HTR-8/SVneo (cell line): Measurements from ENCODE around the gene RNF208.

ENCODE experiments used
- DNase-seq: peaks from one replicate; pipeline ENCODE4 v3.0.0; 2011; ENCODE audit warnings: low spot score, mixed read lengths; ENCODE audit not compliant: insufficient read length
- FAIRE-seq: peaks from 2 replicates; lab custom pipeline; 2011; peaks lifted over from hg19 to GRCh38; lab: Jason Lieb, UNC

The RNF208 gene

DNA sequence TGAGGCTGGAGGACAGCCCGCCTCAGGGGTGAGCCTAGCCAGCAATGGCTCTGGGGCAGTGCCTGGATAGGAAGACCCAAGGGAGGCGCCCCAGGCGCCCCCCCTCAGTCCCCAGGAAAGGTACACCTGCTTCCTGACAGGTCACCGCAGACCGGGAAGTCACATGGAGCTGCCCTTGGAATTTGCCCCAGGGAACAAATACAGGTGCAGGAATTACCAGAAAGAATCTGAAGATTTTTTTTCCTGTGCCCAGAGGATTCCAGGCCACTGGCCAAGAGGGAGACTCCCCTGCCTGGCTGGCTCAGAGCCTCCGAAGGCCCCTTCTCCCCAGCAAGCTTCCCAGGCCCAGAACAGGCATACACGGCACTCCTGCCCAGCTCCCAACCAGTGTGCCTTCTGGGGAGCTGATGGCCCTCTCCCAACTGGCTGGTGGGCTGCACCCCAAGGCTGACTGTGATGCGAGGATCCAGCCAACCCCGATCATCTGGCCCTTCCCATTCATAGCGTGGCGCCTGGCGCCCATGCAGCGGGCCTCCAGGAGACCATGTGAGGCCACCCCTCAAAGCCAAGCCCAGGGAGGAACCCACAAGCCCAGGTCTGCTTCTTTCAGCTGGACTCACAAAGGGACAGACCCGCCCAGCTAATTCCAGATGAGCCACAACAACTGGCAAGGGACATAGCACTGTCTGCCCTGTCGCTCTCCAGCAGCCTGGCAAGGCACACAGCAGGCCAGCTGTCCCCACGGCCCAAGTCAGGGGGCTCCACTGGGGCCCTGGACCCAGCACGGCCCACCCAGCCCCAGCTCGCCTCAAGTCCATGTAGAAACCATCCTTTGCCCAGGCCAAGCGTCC is 23.8 kb downstream of the RNF208 start:
- FAIRE-seq (no peak), DNase-seq (no peak)

DNA sequence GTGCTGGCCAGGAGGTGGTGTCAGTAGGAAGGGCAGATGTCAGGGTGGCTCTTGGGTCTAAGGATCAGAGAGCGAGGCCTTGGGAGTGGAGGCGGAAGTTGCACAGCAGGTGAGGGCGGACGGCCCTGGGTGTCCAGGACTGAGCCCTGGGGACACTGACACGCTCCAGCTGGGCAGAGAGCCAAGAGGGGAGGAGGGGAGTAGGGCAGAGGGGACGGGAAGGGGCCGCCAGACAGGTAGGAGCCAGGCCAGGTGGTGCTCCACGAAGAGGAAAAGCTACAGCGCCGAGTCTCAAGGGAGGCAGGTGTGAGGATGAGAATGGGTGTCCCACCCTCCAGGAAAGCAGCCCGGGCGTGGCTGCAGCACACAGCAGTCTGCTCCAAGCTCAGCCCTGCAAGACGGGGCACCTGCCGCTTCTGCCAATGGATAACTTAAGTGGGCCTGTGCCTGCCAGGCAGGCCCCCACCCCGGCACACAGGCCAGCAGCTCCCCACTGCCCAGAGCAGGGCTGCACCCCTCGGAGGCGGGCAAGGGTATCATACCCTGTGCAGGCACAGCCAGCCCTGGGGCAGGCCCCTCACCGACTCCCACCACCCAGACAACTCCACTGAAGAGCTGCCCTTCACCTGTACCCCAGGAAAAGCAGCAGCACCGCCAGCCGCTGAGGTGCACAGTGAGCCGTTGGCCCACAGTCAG is 26.4 kb downstream of the RNF208 start:
- DNase-seq (no peak), FAIRE-seq (no peak)

GRCh38 chr9:137194909-137195308 is 27.1 kb downstream of the RNF208 start:
- no peak for FAIRE-seq

DNA sequence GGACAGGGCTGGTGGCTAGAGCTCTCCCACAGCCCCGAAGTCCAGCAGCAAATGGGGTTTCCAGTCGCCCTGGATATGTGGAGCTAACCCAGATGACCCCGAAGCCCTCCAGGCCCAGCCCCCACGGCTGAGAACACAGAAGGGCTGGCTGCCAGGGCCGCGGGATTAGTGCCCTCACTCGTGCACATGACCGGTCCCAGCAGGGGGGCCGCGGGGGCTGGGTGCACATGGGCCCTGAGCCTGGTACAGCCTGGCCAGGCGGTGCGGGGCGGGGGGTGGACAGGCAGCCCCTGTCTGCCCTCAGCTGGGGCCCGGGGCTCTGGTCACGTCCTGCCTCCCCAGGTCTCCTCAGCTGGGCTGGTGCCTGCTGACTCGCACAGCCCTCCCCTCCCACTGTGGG is 27.7 kb downstream of the RNF208 start:
- FAIRE-seq, result no peak
- no peak for DNase-seq

More at GRCh38 chr9:137194909-137195308, 27.1 kb downstream of the RNF208 start:
- no peak for DNase-seq

DNA sequence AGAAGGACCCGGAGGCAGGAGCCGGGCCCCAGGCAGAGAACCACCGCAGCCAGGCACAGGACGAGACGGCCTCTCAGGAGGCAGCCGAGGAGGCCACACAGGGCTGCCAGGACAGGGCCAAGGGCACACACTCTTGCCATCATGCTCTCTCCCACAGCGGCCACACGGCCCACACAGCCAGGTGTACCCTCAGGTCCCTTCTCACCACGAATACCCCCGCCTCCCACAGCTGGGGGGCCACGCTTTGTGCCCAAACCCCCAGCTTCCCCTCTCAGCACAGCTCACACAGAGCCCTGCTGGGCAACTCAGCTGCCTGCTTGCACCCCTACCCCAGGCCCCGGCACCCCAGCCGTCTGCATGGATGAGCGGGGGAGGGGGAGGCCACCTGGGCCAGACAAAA is 28.3 kb downstream of the RNF208 start:
- DNase-seq, result no peak
- FAIRE-seq, result no peak

DNA sequence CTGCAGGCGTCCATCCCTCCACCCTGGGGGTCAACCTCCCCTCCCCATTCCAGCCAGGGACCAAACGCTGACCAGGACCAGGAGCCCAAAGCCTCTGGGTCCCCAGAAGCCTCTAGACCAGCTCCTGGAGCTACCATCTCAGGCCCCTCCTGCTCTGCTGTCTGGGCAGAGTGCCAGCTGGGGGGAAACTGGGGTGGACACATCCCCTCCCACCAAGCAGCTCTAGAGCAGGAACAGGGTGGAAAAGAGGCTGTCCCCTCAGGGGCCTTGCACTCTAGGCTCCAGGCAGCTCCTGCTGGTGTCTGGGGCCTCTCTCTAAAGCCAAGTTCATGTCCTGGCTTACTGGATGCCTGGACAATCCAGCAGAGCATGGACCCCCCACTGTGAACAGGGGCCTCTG is 29.2 kb downstream of the RNF208 start:
- DNase-seq, result no peak
- FAIRE-seq, result no peak

DNA sequence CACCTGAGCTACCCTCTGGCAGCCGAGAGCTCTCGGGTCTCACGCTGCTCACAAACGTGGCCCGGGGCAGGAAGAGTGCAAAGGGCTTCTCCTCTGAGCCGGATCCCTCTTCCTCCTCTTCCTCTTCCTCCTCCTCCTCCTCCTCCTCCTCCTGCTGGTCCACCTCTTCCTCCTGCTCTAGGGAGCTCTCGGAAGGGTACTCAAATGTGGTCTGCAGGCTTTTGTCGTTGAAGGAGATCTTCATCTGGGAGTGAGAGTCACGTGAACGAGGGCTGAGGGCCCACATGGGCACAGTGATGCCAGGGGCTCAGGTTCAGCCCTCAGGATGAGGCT is 29.6 kb downstream of the RNF208 start:
- no peak for DNase-seq
- no peak for FAIRE-seq

- no peak for FAIRE-seq
- DNase-seq, result no peak
These were observed 30.2 kb downstream of the RNF208 start for GRCh38 chr9:137191691-137192447.

DNA sequence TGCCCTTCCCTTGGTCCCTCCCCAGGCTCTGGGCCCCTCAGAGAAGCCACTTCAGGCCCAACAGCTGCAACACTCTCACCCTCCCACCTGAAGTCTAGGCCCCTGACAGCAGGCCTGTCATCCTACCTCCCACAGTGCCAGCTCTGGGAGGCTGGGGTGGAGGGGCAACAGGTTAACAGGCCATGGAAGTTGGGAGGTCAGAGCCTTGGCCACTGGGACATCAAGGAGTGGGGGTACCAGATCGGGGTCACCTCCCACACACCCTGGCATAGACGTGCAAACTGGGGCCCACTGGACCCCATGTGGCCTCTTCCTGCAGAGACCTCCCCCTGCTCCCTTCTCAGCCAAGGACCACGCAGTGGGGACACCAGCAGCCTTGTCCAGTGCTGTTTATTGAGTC is 30.8 kb downstream of the RNF208 start:
- FAIRE-seq, result no peak
- DNase-seq, result no peak

DNA sequence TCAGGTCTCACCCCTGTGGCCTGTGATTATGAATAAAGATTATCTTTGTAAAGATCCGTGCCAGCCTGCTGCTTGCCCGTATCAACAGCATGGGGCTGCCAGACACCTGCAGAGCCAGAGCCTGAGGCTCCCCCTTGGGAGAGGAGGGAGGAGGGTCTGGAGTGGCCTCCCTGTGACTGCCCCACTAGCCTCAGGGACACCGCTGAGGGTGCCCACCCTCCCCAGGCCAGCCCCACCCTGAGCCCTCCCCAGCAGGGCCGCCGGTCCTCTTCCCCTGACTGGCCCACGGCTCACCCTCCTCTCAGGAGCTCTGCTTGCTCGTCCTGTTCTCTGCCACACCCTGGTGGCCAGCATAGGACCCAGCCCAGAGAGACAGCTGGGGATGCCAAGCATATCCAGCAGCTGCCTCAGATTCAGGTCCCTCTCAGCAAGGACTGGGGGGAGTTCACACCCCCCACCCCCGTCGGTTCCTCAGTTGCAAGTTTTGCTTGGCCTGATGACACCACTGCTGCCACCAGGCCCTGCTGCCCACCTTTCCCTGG is 31.7 kb downstream of the RNF208 start:
- no peak for DNase-seq
- FAIRE-seq, result no peak

DNA sequence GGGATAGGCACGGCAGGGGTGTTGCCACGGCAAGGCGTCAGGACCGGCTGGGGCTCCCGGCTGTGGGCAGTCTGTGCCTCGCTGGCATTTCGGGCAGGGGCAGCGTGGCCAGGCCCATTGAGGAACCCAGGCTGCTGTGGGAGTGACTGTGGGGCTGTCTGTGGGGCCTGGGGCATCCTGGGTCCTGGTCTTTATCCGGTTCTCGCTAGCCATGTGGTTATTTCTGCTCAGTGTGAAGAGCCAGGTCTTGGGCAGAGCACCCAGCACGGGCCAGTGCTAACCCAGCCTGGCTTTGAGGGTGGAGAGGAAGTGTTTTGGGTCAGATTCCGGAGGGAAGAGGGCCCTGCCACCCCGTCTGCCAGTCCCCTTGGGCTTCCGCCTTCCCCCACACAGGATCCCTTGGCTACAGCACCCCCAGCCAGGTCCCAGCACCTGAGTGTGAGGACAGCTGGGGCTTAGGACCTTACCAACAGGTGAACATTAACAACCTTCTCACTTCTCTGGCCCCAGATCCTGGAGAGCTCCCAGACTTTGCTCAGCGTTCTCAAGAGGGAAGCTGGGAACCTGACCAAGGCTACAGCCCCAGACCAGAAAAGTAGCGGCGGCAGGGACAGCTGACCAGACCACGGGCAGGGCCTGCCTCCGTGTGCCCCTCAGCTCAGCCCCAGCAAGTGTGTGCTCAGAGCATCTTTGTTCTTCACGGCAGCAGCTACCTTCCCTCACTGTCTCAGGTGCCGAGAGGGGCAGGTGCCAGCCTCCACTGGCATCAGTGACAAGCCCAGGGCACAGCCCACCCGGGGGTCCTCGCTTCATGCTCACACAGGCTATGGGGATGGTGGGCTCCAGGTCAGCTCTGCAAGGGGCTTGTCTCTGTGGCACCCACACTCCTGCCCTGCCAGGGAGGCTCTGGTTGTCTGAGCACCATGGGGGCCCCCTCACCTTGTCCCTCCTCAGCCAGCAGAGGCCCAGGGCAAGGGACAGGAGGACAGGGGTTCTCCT is 32.4 kb downstream of the RNF208 start:
- FAIRE-seq, result no peak
- DNase-seq, result no peak

- DNase-seq, result peak; percentile 86
- FAIRE-seq, result peak; percentile 97
These were observed 33.3 kb downstream of the RNF208 start, which contains the start of the genes ANAPC2 and SSNA1 for GRCh38 chr9:137188490-137189296. TSS of gene ANAPC2 (minus strand) at chr9:137188560. CDS start at chr9:137188532, 28 bp downstream. TSS of gene SSNA1 (plus strand) at chr9:137188676. CDS start at chr9:137188727, 51 bp downstream.

DNA sequence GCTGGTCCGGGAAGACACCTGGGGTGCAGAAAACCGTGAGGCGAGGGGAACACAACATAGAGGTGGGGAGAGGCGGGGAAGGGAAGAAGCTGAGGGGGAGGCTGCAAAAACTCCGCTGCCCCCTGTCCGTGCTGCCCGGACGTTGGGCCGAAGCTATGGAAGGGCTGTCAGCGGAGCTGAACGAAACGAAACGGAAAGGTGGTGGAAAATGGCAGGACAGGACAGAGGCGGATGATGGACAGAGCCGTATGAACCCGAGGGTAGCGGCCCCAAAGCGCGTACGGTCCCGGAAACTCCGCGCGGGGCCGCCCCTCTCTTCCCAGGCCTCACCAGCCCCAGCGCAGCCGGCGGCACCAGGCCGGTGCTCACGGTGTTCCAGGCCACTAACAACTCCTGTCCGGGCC is 34.0 kb downstream of the RNF208 start:
- FAIRE-seq (no peak), DNase-seq (no peak)

GRCh38 chr9:137187386-137187785 is 34.7 kb downstream of the RNF208 start:
- DNase-seq, result no peak
- no peak for FAIRE-seq

GRCh38 chr9:137186385-137186784 is 35.7 kb downstream of the RNF208 start:
- FAIRE-seq, result no peak
- no peak for DNase-seq

GRCh38 chr9:137185921-137186320 is 36.1 kb downstream of the RNF208 start:
- DNase-seq (no peak), FAIRE-seq (no peak)

DNA sequence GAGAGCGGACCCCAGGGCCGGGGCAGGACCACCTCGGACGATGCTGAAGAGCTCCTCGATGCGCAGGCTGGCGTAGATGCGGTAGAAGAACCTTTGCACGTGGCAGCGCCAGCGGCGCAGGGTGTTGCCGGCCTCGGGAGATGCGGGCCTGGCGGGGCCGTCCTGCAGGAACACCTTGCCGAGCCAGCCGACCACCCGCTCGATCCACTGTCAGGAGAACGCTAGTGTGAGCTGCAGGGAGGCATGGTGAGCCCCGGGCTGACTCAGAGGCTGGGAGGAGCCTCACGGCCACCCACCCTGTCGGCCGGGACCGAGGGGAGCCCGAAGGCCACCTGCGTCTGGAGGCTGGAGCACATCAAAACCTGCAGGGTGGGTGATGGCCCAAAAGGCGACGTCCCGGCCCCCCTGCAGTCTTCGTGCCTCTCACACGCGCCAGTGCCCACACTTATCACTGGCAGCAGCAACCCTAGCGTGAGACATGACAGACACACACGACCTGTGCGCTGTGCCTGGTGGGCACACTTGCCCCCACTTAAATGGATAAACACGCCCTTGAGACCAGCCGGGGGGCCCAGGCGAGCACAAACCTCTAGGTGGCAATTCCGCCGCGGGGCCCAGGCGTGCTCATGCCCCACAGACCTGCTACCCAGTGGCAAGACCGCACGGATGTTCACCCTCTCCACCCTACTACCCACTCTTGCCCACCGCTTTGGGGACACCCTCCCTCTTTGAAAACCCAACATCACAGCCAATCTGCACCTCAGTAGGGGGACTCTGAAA is 37.0 kb downstream of the RNF208 start:
- FAIRE-seq, result no peak
- no peak for DNase-seq
